ENCODE data around the gene UBL5.

UBL5 gene

DNA sequence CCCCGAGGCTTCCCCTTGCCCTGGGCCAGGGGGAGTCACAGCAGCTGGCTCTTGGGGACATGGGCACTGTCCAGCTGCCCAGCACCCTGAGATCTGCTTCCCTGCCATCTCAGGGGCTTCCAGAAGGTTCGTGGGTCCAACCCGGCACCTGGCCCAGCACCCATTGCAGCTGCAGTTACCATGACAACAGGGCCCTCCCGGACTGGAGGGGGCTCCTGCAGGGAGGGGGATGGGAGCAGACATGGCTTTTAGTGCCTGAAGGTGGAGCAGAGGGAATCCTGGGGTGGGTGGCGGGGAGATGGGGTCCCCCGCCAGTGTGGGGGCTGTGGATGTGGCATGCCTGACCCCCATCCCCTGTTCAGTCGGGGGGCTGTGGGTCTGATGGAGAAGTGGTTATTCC is 22.1 kb downstream of the UBL5 start:
- TF ChIP-seq TAF1 (IDR thresholded peaks at IDR 0.05; ENCODE audit: borderline replicate concordance, insufficient read depth, low read length) (no peak), POLR2AphosphoS5 (IDR thresholded peaks at IDR 0.05; ENCODE audit: low read depth, low read length) (no peak), SIN3A (IDR thresholded peaks at IDR 0.05; ENCODE audit: borderline replicate concordance, insufficient read depth, low read length) (no peak), FOXP2 (optimal IDR thresholded peaks at IDR 0.05; ENCODE audit: borderline replicate concordance, extremely low read depth, extremely low read length, insufficient read depth) (no peak)
- TF ChIP-seq, protein P1, sequence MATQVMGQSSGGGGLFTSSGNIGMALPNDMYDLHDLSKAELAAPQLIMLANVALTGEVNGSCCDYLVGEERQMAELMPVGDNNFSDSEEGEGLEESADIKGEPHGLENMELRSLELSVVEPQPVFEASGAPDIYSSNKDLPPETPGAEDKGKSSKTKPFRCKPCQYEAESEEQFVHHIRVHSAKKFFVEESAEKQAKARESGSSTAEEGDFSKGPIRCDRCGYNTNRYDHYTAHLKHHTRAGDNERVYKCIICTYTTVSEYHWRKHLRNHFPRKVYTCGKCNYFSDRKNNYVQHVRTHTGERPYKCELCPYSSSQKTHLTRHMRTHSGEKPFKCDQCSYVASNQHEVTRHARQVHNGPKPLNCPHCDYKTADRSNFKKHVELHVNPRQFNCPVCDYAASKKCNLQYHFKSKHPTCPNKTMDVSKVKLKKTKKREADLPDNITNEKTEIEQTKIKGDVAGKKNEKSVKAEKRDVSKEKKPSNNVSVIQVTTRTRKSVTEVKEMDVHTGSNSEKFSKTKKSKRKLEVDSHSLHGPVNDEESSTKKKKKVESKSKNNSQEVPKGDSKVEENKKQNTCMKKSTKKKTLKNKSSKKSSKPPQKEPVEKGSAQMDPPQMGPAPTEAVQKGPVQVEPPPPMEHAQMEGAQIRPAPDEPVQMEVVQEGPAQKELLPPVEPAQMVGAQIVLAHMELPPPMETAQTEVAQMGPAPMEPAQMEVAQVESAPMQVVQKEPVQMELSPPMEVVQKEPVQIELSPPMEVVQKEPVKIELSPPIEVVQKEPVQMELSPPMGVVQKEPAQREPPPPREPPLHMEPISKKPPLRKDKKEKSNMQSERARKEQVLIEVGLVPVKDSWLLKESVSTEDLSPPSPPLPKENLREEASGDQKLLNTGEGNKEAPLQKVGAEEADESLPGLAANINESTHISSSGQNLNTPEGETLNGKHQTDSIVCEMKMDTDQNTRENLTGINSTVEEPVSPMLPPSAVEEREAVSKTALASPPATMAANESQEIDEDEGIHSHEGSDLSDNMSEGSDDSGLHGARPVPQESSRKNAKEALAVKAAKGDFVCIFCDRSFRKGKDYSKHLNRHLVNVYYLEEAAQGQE (IDR thresholded peaks at IDR 0.05; ENCODE audit: insufficient read depth in 1 of 2, low read depth in 2 of 2, low read length in 2 of 2): no peak

DNA sequence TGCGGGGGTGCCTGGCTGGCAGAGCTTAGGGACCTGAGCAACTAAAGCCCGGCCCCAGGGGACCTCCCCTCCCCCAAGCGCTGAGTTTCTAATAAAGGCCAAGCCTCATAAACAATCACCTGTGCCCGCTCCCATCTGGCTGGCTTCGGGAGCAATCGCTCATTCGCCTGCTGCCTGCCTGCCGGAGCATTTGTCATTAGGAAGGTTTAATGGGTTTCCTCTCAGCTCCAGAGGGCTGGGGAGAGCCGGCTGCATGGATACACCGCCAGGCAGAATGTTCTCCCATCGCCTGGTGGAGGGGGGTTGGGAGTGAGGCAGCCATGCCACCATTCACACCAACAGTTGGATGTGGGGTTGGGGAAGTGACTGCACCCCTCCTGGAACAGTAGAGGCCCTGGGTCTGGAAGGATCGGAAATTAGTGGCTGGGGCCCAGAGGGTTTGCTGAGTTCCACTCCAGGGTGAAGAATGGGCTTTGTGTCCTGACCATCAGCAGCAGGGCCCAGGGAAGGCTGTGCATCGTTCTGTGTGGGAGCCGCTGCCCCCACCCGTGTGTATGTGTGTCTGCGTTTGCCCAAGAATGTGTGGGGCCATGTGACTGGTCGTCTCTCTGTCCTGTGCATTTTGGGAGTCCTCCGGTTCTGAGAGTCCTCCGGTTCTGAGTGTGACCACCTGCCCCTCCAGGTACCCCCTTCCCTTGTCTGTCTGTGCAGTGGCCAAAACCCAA is 22.7 kb downstream of the UBL5 start:
- TF ChIP-seq, protein P1 (IDR thresholded peaks at IDR 0.05; ENCODE audit: insufficient read depth in 1 of 2, low read depth in 2 of 2, low read length in 2 of 2): no peak
- no peak for TF ChIP-seq TAF1 (IDR thresholded peaks at IDR 0.05; ENCODE audit: borderline replicate concordance, insufficient read depth, low read length)
- no peak for TF ChIP-seq SIN3A (IDR thresholded peaks at IDR 0.05; ENCODE audit: borderline replicate concordance, insufficient read depth, low read length)
- no peak for TF ChIP-seq FOXP2 (optimal IDR thresholded peaks at IDR 0.05; ENCODE audit: borderline replicate concordance, extremely low read depth, extremely low read length, insufficient read depth)
- no peak; the same call in 1 of the 2 replicates for TF ChIP-seq POLR2AphosphoS5 (IDR thresholded peaks at IDR 0.05; ENCODE audit: low read depth, low read length)

DNA sequence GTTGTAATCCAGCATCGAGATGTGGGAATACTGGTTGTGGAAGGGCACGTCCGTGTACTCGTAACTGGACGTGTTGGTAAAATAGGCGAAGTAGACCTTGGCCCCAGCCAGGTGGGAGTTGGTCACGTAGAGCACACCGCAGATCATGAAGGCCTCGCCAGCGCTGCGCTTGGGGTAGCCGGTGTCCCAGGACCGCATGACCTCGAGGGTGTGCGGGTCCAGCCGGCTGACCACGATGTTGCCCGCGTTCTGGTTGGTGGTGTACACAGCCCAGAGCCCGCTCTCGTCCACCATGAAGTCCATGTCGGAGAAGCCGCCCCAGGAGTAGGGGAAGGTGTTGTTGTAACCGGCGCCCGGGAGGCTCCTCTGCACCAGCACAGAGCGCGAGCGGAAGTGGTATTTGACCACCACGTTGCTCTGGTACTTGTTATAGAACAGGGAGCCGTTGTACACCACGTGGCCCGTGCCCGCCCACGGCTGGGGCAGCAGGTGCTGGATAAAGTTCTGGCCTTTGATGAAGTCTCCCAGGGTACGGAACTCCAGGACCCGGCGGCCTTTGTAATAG is 26.6 kb downstream of the UBL5 start:
- TF ChIP-seq FOXP2 (optimal IDR thresholded peaks at IDR 0.05; ENCODE audit: borderline replicate concordance, extremely low read depth, extremely low read length, insufficient read depth) (no peak), POLR2AphosphoS5 (IDR thresholded peaks at IDR 0.05; ENCODE audit: low read depth, low read length) (peak; percentile 25; the same call in 1 of the 2 replicates)

DNA sequence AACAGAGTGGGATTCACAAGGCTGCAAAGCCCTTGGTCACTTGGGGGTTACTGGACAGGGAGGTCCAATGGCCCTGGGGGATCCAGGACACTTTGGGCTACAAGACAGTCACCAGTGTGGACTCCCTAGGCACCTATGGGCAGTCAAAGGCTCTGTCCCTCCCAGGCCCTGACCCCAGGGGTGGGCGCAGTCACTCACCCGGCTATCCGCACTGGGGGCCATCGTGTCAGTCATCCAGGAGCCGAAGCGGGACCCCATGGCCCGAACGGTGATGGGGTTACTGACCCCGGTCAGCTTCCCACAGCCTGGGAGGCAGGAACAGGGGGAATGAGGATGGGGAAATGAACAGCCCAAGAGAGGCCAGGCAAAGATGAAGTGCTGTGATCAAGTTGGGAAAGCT is 28.9 kb downstream of the UBL5 start:
- TF ChIP-seq POLR2AphosphoS5 (IDR thresholded peaks at IDR 0.05; ENCODE audit: low read depth, low read length) (no peak; the same call in 1 of the 2 replicates), FOXP2 (optimal IDR thresholded peaks at IDR 0.05; ENCODE audit: borderline replicate concordance, extremely low read depth, extremely low read length, insufficient read depth) (no peak), SIN3A (IDR thresholded peaks at IDR 0.05; ENCODE audit: borderline replicate concordance, insufficient read depth, low read length) (no peak), TAF1 (IDR thresholded peaks at IDR 0.05; ENCODE audit: borderline replicate concordance, insufficient read depth, low read length) (no peak)
- TF ChIP-seq, protein P1 (IDR thresholded peaks at IDR 0.05; ENCODE audit: insufficient read depth in 1 of 2, low read depth in 2 of 2, low read length in 2 of 2): no peak

DNA sequence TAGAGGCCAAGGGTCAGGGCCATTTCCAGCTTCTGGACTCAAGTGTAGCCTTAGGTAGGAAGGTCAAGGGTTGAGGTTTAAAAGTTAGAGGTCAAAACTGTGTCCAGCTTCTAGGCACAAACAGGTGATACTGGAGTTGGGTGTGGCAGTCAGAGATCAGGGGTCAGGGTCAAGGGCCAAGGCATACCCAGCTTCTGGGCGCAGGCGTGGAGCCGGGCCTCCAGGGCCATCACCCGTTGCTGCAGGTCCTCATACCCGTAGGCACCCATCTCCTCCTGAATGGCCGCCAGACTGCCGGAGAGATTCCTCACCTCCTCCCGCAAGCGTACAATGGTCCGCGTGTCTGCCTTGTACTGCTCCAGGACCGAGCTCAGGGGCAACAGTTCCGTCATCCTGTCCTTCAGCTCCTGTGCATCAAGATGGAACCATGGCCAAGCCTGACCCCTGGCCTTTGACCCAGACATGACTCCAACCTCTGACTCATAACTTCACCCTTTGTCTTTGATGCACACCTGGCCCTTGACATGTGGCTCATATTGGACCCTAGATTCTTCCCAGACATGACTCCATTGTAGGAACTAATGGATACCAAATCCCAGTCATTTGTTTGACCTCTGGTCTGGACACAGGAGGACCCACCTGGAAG is 29.5 kb downstream of the UBL5 start:
- TF ChIP-seq SIN3A (IDR thresholded peaks at IDR 0.05; ENCODE audit: borderline replicate concordance, insufficient read depth, low read length) (no peak), POLR2AphosphoS5 (IDR thresholded peaks at IDR 0.05; ENCODE audit: low read depth, low read length) (no peak), FOXP2 (optimal IDR thresholded peaks at IDR 0.05; ENCODE audit: borderline replicate concordance, extremely low read depth, extremely low read length, insufficient read depth) (no peak), TAF1 (IDR thresholded peaks at IDR 0.05; ENCODE audit: borderline replicate concordance, insufficient read depth, low read length) (no peak)
- TF ChIP-seq, protein P1 (IDR thresholded peaks at IDR 0.05; ENCODE audit: insufficient read depth in 1 of 2, low read depth in 2 of 2, low read length in 2 of 2): no peak

Measured in PFSK-1 (cell line).